RPMI7951 (cell line): ENCODE data around the gene AK8. TPM values are rescaled to one million over a fixed set of nuclear protein-coding genes. Genes with fewer than 3 reads are reported as not detected.
"Not testable (repeated sequence)": the region's sequence is repeated elsewhere in the genome, so short reads cannot be mapped to it uniquely, and the experiment has no call there.

ENCODE experiments used
- DNase-seq: peaks from one replicate; pipeline ENCODE4 v3.0.0-alpha.2; 2012; ENCODE audit warnings: low read depth
- total RNA-seq: library from RNA; depleted of rRNA; stranded (reverse); fragments of >200 nt; shearing (Covaris generic); gene quantifications from 2 replicates; pipeline ENCODE4 v1.2.3, GENCODE V29; 2014

The AK8 gene
- total RNA-seq, 1 experiment from 2014 or later: not detected

DNA sequence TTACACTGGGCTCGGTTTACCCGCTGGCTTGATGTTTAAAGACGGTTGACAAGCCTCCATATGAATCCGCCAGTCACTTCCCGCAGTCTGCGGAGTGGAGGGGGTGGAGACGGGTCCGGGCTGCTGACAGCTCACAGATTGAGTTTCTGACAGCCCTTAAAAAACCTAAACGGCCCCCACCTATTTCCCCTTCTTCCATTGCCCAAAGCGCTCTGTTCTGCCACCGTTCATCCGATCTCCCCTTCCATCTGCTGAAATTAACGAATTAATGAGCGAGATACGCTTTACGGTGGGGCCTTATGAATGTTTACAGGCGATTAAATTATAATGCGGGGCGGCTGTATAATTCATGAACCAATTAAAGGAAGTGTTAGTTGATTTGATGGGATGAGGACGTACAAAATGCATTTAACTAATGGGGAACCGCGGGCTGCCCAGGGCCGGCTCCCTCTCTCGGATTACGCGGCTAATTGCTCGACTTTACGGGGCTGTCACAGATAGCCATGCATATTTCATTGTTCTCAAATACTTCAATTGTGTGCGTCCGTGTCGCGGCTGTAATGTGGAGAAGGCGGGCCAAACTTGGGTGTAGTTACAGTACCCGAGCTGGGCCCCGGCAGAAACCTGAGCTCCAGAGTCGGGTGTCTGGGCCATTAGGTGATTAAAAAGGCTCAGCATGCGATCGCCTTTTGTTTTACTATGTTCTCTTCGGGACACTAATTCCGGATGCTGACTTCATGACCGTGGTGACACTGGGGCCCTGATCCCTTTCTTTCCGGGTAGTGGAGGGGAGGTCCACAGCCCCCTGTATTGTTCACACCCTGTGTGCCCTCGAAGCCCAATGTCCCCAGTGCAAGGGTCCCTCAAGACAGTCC, 133.0 kb downstream of the AK8 start:
- DNase-seq: no peak

GRCh38 chr9:132743931-132744479, 134.1 kb downstream of the AK8 start:
- DNase-seq: no peak

- no peak for DNase-seq
Observed at GRCh38 chr9:132742821-132743311, 135.2 kb downstream of the AK8 start.

DNA sequence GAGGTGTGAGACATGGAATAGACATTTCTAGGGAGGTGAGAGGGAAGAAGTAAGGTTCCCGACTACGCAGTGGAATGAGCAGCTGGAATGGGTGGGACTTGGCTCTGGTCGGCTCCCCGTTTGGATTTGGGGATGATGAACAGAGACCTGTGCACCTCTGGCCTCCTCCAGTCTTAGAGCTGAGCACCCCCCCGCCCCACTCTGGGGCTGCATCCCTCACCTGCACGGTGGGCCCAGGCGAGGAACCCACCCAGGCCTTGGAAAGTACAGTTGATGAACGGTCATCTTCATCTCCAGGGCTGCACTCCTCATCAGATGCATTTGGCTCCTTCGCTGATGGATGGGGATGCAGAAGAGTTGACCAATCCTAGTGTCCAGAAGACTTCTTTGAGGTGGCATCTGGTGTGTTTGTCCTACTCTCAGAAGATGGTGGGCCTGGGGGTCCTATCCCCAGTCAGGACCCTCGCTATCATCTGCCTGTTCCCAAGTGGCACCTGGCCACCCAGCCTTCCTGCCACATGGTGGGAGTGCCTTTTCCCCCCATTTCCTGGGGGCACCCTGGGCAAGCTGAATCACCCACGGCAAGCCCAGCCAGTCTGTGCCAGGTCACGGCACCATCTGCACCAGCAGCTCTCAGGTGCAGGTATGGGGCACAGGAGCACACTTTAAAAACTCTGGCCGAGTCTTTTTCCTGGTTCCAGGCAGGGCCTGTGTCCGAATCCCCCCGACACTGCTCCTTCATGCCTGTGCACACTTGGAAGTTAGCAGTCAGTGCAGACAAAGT, 137.4 kb downstream of the AK8 start:
- no peak for DNase-seq

DNA sequence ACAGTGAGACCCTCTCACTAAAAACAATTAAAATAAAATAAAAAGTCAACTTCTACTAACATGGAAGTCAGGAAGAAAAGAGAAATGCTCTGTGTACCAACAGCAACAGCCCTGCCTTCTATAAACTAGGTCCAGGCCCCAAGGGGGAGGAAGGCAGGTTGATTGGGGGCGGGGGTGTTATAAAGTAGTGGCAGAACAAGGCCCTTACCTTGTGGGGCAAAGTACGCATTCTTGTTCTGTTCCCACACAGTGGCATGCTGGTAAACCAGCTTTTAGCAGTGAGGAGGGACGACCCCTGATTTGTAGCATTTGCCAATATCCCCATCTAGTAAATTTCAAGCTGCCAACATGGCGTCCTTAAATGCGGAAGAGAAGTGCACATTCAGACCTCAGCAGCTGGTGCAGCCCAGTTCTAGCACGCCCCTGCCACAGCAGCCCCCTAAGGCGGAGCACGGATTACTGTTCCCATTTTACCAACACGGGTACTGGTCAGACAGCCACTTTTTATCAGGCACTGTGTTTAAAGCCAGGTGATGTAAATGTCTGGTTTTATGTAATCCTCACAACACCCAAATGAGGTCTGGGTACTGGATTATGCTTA, 138.3 kb downstream of the AK8 start:
- DNase-seq: no peak

DNA sequence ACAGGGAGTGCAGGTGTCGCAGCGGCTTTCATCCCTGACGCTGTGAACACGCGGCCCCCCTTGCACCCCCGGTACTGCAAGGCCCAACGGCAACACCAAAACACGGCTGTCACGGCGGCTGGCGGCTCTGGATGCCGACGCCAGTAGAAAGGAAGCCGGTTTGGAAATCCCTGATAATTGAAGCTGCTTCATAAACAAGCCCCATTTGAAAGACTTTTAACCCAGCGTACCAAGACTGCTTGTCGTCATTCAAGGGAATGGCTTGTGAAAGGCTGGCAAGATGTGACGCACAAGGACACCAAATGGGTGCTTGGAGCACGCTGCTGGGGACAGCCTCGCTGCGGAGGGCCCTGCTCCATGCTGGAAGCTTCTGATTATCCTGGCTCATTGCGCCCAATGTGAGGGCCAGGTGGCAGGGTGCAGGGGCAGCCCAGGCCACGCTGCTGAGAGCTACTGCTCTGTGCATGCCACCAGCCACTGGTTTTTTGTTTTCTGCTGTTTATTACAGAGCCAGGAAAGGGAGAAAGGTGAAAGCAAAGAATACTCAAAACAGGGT, 144.7 kb downstream of the AK8 start:
- no peak for DNase-seq

GRCh38 chr9:132732326-132733259, 145.5 kb downstream of the AK8 start:
- no peak for DNase-seq

DNA sequence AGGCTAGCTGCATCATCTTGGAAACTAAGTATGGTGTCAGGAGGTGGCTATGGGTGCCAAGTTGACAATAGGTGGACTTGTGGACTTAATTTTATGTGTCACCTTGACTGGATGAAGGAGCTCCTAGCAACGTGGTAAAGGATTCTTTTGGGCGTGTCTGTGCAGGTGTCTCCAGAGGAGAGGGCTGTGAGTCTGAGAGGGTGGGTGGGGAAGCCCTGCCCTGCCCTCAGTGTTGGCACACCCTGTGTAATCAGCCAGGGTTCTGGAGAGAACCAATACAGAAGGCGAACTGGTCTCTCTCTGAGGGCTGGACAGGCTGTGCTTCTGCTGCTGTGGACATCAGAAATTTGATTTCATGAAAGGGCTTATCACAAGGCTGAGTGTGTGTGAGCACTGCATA, 146.9 kb downstream of the AK8 start:
- DNase-seq: no peak

DNA sequence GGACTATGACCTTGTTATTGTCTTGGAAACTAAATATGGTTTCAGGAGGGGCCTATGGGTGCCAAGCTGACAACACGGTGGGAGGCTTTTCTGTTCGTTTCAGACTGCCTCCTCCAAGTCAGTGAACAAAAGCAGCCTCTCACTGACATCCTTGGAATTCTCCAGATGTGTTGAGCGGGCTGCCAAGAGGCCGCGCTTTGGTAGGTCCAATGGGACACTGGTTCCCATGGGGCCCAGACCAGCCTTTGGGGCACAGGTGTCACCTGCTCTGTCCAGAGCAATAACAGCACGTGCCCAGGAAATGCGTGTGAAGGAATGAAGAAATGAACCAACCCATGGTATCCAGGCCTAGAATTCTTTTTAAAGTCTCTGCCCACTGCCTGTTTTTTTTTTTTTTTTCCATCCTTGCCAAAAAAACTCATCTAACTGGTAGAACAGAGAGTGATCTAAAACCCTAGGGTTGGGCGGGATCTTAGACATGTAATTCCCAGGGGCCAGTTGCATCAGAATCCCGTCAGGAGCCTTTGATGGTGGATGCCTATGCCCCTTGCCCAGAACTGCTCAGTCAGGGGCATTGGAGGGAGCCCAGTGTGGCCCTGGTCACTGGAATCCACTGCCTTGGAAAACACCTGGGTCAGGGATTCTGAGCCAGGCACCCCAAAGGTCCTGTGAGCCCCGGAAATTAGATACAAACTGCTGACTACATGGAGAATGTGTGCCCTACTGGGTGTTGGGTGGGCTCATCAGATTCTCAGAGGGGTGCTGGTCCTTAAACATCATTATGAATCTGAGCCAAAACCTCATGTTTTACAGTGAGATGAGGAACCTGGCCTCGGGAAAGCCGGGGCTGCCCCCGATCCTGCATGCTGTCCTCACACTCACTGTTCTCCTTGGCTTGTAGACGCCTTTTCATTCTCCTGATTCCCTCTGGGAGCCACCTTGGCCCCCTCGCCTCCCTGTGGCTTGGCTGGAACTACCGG, 147.7 kb downstream of the AK8 start:
- no peak for DNase-seq

DNA sequence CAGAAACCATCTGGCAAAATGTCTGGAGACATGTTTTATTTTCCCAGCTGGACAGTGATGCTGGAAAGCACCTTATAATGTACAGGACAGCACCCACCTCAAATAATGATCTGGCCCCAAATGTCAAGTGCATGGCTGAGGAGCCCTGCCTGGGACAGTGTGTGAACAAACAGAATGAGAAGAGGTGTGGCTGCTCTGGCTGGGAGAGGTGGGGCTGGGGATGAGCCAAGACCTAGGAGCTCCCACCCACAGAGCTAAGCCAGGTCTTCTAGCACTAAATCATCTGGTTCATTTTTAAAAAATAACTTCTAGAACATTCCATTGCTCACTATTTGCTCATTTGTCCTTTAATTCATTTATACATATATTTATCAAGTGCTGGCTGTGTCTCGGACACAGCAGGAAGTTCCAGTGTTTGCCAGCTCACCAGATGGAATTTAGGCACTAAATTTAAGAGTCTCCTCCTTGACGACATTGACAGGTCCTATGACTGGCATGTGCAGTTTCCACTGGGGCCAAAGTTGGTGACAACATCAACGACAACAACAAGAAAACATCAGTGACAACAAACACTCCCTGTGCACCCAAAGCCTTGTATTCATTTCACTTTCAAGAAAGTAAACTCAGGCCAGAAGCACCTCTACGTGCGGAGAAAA, 148.7 kb downstream of the AK8 start:
- no peak for DNase-seq

- no peak for DNase-seq
Observed at GRCh38 chr9:132728497-132728896, 149.6 kb downstream of the AK8 start.

DNA sequence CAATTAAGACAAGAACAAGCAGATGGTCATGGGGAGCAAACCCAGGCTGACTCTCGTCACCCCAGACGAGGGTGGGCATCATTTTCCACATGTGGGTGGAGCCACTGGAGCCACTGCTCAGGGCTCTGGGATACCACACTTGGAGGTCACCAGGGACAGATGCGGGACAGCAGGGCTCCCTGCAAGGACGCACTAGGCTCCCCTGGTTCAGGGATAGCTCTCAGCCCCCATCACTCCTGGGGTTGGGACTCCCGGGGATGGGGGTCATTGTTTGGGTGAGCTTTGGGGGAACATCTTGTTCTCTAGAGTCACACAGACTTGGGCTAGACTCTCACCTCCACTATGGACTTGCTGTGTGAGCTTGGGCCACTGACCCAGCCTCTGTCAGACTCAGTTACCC, 150.0 kb downstream of the AK8 start:
- no peak for DNase-seq

GRCh38 chr9:132726576-132727130, 151.4 kb downstream of the AK8 start:
- no peak for DNase-seq

DNA sequence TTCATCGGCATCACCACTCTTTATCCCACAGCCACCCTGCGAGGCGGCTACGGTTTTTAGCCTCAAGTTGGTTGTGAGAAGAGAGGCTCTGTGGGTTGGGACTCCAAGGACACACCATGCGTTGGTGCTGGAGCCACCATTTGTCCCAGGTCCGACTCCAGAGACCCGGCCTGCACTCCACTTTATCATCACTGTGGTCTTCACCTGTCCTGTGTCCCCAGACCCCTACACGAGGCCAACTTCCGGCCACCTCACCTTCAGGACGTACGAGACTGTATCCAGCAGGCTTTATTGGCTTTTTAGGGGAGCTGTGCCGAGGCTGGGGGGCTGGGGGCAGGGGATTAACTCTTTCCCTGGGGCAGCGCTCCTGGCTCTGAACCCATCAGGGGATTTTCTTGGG, 152.8 kb downstream of the AK8 start:
- DNase-seq: no peak

GRCh38 chr9:132723809-132724208, 154.3 kb downstream of the AK8 start:
- DNase-seq: no peak

DNA sequence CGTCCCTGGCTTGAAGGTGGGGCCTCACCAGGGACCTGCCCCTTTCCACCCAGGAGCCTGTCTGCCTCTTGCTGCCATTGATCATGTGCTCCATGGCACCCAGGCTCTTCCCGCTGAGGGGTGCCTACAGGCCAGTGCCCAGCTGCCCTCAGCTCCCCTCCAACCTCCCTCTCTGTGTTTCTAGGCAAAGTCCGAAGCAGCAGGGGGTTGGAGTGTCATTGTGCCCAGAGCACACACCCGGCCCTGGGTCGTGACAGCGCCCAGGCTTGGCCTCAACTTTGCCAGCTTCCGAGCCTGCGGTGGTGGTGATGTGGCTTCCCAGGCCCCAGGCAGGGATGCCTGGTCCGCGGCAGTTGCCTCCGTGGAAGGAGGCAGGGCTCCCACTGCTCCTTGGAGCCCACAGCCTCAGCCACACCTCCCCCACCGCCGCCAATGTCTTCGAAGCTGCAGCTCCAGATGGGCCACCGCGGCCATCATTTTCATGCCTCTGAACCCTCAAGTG, 155.5 kb downstream of the AK8 start:
- no peak for DNase-seq

- DNase-seq: no peak
Observed at GRCh38 chr9:132721661-132722060, 156.4 kb downstream of the AK8 start.

DNA sequence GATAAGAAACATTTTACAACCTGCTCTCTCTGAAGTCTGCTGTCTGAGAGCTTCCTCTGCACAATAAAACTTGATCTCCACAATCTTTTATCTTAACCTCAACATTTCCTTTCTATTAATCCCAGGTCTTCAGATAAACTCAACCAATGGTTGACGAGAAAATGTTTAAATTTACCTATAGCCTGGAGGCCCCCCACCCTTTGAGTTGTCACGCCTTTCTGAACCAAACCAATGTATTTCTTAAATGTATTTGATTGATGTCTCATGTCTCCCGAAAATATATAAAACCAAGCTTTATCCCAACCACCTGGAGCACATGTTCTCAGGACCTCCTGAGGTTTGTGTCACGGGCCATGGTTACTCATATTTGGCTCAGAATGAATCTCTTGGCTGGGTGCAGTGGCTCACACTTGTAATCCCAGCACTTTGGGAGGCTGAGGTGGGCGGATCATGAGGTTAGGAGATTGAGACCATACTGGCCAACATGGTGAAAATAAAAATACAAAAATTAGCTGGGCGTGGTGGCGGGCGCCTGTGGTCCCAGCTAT, 159.6 kb downstream of the AK8 start:
- DNase-seq: not testable (repeated sequence)
